GM19240 (cell line): Measurements from ENCODE around the gene GAGE12C.
"Not testable (repeated sequence)": the region's sequence is repeated elsewhere in the genome, so short reads cannot be mapped to it uniquely, and the experiment has no call there.

Source experiments
- DNase-seq: peaks from one replicate; pipeline ENCODE4 v3.0.0; 2011; ENCODE audit warnings: low spot score; ENCODE audit not compliant: insufficient read length

GAGE12C gene, protein sequence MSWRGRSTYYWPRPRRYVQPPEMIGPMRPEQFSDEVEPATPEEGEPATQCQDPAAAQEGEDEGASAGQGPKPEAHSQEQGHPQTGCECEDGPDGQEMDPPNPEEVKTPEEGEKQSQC

DNA sequence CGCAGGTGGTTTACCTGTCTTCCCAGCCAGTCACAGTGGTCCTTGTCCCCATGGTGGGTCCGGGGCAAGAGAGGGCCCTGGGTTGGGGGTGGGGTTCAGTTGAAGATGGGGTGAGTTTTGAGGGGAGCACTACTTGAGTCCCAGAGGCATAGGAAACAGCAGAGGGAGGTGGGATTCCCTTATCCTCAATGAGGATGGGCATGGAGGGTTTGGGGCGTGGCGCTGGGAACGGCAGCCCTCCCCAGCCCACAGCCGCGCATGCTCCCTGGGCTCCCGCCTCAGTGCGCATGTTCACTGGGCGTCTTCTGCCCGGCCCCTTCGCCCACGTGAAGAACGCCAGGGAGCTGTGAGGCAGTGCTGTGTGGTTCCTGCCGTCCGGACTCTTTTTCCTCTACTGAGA is at the start of gene GAGE12C:
Gene GAGE12C, plus strand, starts transcription at position 301 of the 400 bp plus-strand sequence. CDS start 1,155 bp downstream, outside the sequence.
- not testable (repeated sequence) for DNase-seq

DNA sequence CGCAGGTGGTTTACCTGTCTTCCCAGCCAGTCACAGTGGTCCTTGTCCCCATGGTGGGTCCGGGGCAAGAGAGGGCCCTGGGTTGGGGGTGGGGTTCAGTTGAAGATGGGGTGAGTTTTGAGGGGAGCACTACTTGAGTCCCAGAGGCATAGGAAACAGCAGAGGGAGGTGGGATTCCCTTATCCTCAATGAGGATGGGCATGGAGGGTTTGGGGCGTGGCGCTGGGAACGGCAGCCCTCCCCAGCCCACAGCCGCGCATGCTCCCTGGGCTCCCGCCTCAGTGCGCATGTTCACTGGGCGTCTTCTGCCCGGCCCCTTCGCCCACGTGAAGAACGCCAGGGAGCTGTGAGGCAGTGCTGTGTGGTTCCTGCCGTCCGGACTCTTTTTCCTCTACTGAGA is 9.5 kb downstream of the GAGE12C start, which contains the start of gene GAGE12D:
Gene GAGE12D, plus strand, starts transcription at position 301 of the 400 bp plus-strand sequence. CDS start 1,155 bp downstream, outside the sequence.
- not testable (repeated sequence) for DNase-seq

DNA sequence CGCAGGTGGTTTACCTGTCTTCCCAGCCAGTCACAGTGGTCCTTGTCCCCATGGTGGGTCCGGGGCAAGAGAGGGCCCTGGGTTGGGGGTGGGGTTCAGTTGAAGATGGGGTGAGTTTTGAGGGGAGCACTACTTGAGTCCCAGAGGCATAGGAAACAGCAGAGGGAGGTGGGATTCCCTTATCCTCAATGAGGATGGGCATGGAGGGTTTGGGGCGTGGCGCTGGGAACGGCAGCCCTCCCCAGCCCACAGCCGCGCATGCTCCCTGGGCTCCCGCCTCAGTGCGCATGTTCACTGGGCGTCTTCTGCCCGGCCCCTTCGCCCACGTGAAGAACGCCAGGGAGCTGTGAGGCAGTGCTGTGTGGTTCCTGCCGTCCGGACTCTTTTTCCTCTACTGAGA is 19.0 kb downstream of the GAGE12C start, which contains the start of gene GAGE12E:
Gene GAGE12E, plus strand, starts transcription at position 301 of the 400 bp plus-strand sequence. CDS start 1,155 bp downstream, outside the sequence.
- DNase-seq = not testable (repeated sequence)

DNA sequence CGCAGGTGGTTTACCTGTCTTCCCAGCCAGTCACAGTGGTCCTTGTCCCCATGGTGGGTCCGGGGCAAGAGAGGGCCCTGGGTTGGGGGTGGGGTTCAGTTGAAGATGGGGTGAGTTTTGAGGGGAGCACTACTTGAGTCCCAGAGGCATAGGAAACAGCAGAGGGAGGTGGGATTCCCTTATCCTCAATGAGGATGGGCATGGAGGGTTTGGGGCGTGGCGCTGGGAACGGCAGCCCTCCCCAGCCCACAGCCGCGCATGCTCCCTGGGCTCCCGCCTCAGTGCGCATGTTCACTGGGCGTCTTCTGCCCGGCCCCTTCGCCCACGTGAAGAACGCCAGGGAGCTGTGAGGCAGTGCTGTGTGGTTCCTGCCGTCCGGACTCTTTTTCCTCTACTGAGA is 28.6 kb downstream of the GAGE12C start, which contains the start of gene GAGE12F:
Gene GAGE12F, plus strand, starts transcription at position 301 of the 400 bp plus-strand sequence. CDS start 1,155 bp downstream, outside the sequence.
- not testable (repeated sequence) for DNase-seq

DNA sequence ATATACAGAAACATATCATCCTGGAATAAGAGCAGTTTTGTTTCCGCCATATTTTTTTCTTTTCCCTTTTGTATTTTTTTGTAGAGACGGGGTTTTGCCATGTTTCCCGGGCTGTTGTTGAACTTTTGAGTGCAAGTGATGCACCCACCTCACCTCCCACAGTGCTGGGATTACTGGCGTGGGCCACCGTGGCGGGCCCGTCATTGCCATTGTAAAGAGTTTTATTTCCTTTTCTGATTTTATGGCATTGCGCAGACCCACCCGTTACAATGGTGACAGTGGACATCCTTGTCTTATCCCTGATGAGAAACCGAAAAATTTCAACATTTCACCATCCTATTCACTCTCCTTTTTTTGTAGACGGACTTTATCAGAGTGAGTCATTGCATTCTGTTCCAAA is 36.8 kb downstream of the GAGE12C start:
- not testable (repeated sequence) for DNase-seq

DNA sequence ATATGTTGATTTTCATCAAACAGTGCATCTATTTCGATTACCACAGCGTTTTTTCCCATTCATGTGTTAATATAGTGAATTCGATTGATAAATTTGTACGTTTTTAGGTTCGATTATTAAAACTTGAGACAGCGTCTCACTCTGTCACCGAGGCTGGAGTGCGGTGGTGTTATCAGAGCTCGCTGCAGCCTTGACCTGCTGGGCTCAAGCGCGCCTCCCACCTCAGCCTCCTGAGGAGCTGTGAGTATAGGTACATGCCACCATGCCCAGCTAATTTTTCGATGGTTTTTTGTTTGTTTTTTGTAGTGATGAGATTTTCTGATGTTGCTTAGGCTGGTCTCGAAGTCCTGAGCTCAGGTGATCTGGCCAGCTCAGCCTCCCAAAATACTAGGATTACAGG is 37.2 kb downstream of the GAGE12C start:
- DNase-seq = not testable (repeated sequence)

DNA sequence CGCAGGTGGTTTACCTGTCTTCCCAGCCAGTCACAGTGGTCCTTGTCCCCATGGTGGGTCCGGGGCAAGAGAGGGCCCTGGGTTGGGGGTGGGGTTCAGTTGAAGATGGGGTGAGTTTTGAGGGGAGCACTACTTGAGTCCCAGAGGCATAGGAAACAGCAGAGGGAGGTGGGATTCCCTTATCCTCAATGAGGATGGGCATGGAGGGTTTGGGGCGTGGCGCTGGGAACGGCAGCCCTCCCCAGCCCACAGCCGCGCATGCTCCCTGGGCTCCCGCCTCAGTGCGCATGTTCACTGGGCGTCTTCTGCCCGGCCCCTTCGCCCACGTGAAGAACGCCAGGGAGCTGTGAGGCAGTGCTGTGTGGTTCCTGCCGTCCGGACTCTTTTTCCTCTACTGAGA is 38.1 kb downstream of the GAGE12C start, which contains the start of gene GAGE12G:
Gene GAGE12G, plus strand, starts transcription at position 301 of the 400 bp plus-strand sequence. CDS start 1,155 bp downstream, outside the sequence.
- not testable (repeated sequence) for DNase-seq

DNA sequence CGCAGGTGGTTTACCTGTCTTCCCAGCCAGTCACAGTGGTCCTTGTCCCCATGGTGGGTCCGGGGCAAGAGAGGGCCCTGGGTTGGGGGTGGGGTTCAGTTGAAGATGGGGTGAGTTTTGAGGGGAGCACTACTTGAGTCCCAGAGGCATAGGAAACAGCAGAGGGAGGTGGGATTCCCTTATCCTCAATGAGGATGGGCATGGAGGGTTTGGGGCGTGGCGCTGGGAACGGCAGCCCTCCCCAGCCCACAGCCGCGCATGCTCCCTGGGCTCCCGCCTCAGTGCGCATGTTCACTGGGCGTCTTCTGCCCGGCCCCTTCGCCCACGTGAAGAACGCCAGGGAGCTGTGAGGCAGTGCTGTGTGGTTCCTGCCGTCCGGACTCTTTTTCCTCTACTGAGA is 47.7 kb downstream of the GAGE12C start, which contains the start of gene GAGE12H:
Gene GAGE12H, plus strand, starts transcription at position 301 of the 400 bp plus-strand sequence. CDS start 1,155 bp downstream, outside the sequence.
- not testable (repeated sequence) for DNase-seq
